DND-41 (cell line): Measurements from ENCODE around the gene OBSL1.

Source experiments
- ATAC-seq: fragments of 200-7000 bp; cut with Tn5 transposase; 3 replicates; pipeline ENCODE4 v1.9.1; 2021; ENCODE audit warnings: low read depth; ENCODE audit not compliant: insufficient read depth
- DNase-seq: peaks from one replicate; pipeline ENCODE4 v3.0.0-alpha.2; 2020
- H2AFZ ChIP-seq: 2 replicates; pipeline ENCODE4 v1.6.0; 2012; ENCODE audit warnings: low read depth, low read length
- H3K27ac ChIP-seq: 2 replicates; pipeline ENCODE4 v1.5.1; 2012; ENCODE audit warnings: low read length, inconsistent platforms
- H3K27me3 ChIP-seq: fragments of 200-600 bp; sonication (generic); 2 replicates; pipeline ENCODE4 v1.6.0; 2012; ENCODE audit warnings: low read length, mild to moderate bottlenecking, inconsistent platforms; ENCODE audit not compliant: insufficient read depth, poor library complexity
- H3K36me3 ChIP-seq: 2 replicates; pipeline ENCODE4 v1.5.1; 2012; ENCODE audit warnings: low read length, inconsistent platforms; ENCODE audit not compliant: insufficient read depth
- H3K4me1 ChIP-seq: 2 replicates; pipeline ENCODE4 v1.5.1; 2012; ENCODE audit warnings: mild to moderate bottlenecking, low read length; ENCODE audit not compliant: insufficient read depth
- H3K4me2 ChIP-seq: 2 replicates; pipeline ENCODE4 v1.6.0; 2012; ENCODE audit warnings: mild to moderate bottlenecking, moderate library complexity, low read length, inconsistent platforms; ENCODE audit not compliant: insufficient read depth
- H3K4me3 ChIP-seq, 2 experiments: fragments of 200-600 bp in 1 of 2; shearing (Covaris generic) in 1 of 2; 2 replicates each; pipeline ENCODE4 v1.5.1; 2012 to 2016; ENCODE audit warnings: inconsistent platforms in 2 of 2, low read length in 2 of 2, mild to moderate bottlenecking in 2 of 2, low read depth in 1 of 2, moderate library complexity in 1 of 2
- H3K79me2 ChIP-seq: 2 replicates; pipeline ENCODE4 v1.6.0; 2012; ENCODE audit warnings: low read length, inconsistent platforms; ENCODE audit not compliant: insufficient read depth
- H3K9ac ChIP-seq: 2 replicates; pipeline ENCODE4 v1.6.0; 2012; ENCODE audit warnings: low read depth, mild to moderate bottlenecking, inconsistent platforms, low read length, moderate library complexity
- H3K9me3 ChIP-seq: 2 replicates; pipeline ENCODE4 v1.5.1; 2012; ENCODE audit warnings: low read length, moderate library complexity, mild to moderate bottlenecking, inconsistent platforms; ENCODE audit not compliant: insufficient read depth, severe bottlenecking
- H4K20me1 ChIP-seq: 2 replicates; pipeline ENCODE4 v1.6.0; 2012; ENCODE audit warnings: low read length; ENCODE audit not compliant: insufficient read depth
- EZH2 ChIP-seq: IDR thresholded peaks from 3 replicates; pipeline ENCODE4 v1.6.1; 2012; ENCODE audit warnings: borderline replicate concordance, low read depth, mild to moderate bottlenecking, moderate library complexity, low read length, inconsistent platforms; ENCODE audit not compliant: severe bottlenecking
- TF ChIP-seq, protein P1 (sequence below): IDR thresholded peaks from 2 replicates; pipeline ENCODE4 v1.5.1; 2012; ENCODE audit warnings: borderline replicate concordance, low read length, moderate library complexity, mild to moderate bottlenecking; ENCODE audit not compliant: poor library complexity, severe bottlenecking; ENCODE audit errors: extremely low read depth

Gene OBSL1

DNA sequence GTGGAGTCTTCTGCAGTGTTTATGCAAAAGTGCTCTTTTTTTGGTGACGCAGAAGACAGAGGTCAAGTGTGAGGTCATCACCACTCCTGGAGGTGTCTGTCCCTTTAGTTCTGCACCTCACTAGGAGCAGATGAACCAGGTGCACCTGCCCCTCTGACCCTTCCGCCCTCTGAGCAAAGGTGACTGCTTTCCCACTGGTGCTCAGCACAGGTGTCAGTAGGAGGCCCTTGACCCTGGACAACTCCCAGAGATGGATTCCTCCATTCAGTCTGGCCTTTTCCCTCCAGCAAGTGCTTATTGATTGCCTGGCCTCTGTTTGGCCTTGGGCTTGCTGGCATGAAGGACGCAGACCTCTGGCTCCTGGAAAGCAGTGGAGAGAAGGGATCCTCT is 47.4 kb upstream of the OBSL1 start:
- peaks cover 19% of the 10 kb centered on the region; the same call in 1 of the 2 replicates for H3K36me3 ChIP-seq
- H3K9me3 ChIP-seq: no peaks in the 10 kb centered on the region
- no peaks in the 10 kb centered on the region for H4K20me1 ChIP-seq
- H3K79me2 ChIP-seq: no peaks in the 10 kb centered on the region
- H3K4me3 ChIP-seq: no peak overlapping the region
- no peak for DNase-seq
- no peak overlapping the region for H3K9ac ChIP-seq
- H3K4me2 ChIP-seq: no peak overlapping the region
- peaks cover 5% of the 10 kb centered on the region for H3K27me3 ChIP-seq
- H3K4me1 ChIP-seq: no peaks in the 10 kb centered on the region
- H3K27ac ChIP-seq: no peak overlapping the region
- H2AFZ ChIP-seq: no peak overlapping the region
- no peak for ATAC-seq
- TF ChIP-seq, protein P1, sequence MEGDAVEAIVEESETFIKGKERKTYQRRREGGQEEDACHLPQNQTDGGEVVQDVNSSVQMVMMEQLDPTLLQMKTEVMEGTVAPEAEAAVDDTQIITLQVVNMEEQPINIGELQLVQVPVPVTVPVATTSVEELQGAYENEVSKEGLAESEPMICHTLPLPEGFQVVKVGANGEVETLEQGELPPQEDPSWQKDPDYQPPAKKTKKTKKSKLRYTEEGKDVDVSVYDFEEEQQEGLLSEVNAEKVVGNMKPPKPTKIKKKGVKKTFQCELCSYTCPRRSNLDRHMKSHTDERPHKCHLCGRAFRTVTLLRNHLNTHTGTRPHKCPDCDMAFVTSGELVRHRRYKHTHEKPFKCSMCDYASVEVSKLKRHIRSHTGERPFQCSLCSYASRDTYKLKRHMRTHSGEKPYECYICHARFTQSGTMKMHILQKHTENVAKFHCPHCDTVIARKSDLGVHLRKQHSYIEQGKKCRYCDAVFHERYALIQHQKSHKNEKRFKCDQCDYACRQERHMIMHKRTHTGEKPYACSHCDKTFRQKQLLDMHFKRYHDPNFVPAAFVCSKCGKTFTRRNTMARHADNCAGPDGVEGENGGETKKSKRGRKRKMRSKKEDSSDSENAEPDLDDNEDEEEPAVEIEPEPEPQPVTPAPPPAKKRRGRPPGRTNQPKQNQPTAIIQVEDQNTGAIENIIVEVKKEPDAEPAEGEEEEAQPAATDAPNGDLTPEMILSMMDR: no peak
- no peak for TF ChIP-seq EZH2

DNA sequence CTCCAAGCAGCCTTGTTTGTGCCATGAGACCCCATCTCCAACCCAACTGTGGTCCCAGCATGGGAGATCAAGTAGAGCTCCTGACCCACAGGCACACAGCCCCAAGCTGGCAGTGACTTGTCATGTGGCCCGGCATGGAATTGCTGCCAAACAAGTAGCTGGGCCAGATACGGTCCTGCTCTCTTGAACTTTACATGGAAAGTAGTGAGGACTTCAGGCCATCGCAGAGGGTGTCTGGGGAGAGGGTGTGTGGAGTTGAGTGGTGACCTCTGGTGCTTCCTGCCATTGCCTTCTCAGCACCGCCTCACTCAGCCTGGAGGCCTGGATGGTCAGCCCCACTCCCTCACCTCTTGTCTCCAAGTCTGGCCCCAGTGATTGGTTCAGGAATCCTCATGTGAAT is 45.2 kb upstream of the OBSL1 start:
- Histone ChIP-seq H3K4me3 (no peak overlapping the region), H2AFZ (no peak overlapping the region), H3K36me3 (peaks cover 28% of the 10 kb centered on the region), H3K9ac (no peak overlapping the region), H4K20me1 (no peaks in the 10 kb centered on the region), H3K27ac (no peak overlapping the region), H3K27me3 (no peaks in the 10 kb centered on the region), H3K9me3 (no peaks in the 10 kb centered on the region), H3K4me1 (no peaks in the 10 kb centered on the region), H3K4me2 (no peak overlapping the region), H3K79me2 (no peaks in the 10 kb centered on the region)
- TF ChIP-seq, protein P1: no peak
- no peak for TF ChIP-seq EZH2
- DNase-seq (no peak), ATAC-seq (no peak)

DNA sequence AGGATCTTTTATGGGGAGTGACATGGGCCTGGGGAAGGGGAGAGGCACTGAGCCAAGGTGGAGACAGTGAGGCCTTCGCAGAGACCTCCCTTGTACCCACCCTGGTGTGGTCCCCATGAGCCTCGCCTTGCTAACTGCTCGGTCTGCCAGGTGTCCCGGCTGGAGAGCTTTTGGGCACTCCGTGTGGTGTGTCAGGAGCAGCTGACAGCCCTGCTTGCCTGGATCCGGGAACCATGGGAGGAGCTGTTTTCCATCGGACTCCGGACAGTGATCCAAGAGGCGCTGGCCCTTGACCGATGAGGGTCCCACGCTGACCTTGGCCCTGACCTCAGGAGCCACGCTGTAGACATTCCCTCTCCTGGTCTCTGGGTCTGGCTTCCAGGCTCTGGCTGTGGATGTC is 44.6 kb upstream of the OBSL1 start:
- Histone ChIP-seq H3K4me2 (no peak overlapping the region), H3K79me2 (no peaks in the 10 kb centered on the region), H3K9ac (no peak overlapping the region), H3K36me3 (peaks cover 30% of the 10 kb centered on the region), H4K20me1 (no peaks in the 10 kb centered on the region), H3K27me3 (no peaks in the 10 kb centered on the region), H3K4me3 (no peak overlapping the region), H2AFZ (no peak overlapping the region), H3K27ac (no peak overlapping the region), H3K9me3 (no peaks in the 10 kb centered on the region), H3K4me1 (no peaks in the 10 kb centered on the region)
- DNase-seq (no peak), ATAC-seq (no peak)
- TF ChIP-seq, protein P1: no peak
- no peak for TF ChIP-seq EZH2

DNA sequence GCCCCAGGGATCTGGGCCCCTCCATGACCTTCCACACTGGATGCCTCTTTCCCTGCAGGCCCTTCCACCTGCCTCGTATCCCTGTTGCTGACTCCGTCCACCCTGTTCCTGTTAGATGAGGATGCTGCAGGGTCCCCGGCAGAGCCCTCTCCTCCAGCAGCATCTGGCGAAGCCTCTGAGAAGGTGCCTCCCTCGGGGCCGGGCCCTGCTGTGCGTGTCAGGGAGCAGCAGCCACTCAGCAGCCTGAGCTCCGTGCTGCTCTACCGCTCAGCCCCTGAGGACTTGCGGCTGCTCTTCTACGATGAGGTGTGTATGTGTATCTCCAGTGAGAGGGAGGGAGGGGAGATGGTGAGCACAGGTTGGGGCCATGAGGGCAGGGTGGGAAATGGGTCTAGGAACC is 43.7 kb upstream of the OBSL1 start:
- H3K4me1 ChIP-seq: no peaks in the 10 kb centered on the region
- H3K27me3 ChIP-seq: no peaks in the 10 kb centered on the region
- peaks cover 30% of the 10 kb centered on the region for H3K36me3 ChIP-seq
- H3K79me2 ChIP-seq: no peaks in the 10 kb centered on the region
- no peak overlapping the region for H3K9ac ChIP-seq
- no peak overlapping the region for H3K27ac ChIP-seq
- DNase-seq (no peak), ATAC-seq (no peak)
- no peaks in the 10 kb centered on the region for H4K20me1 ChIP-seq
- TF ChIP-seq, protein P1: no peak
- TF ChIP-seq EZH2: no peak
- H3K9me3 ChIP-seq: no peaks in the 10 kb centered on the region
- no peak overlapping the region for H2AFZ ChIP-seq
- H3K4me3 ChIP-seq: no peak overlapping the region
- H3K4me2 ChIP-seq: no peak overlapping the region
